NCI-H2029 (cell line): ENCODE data around the gene DNAJB12.
A peak's percentile ranks its signal among the peaks of the same experiment; 100 is the strongest.
"Not testable (repeated sequence)": the region's sequence is repeated elsewhere in the genome, so short reads cannot be mapped to it uniquely, and the experiment has no call there.

Experiments
- DNase-seq: peaks from one replicate; lab custom pipeline; 2025; lab: John Stamatoyannopoulos, UW

The DNAJB12 gene

DNA sequence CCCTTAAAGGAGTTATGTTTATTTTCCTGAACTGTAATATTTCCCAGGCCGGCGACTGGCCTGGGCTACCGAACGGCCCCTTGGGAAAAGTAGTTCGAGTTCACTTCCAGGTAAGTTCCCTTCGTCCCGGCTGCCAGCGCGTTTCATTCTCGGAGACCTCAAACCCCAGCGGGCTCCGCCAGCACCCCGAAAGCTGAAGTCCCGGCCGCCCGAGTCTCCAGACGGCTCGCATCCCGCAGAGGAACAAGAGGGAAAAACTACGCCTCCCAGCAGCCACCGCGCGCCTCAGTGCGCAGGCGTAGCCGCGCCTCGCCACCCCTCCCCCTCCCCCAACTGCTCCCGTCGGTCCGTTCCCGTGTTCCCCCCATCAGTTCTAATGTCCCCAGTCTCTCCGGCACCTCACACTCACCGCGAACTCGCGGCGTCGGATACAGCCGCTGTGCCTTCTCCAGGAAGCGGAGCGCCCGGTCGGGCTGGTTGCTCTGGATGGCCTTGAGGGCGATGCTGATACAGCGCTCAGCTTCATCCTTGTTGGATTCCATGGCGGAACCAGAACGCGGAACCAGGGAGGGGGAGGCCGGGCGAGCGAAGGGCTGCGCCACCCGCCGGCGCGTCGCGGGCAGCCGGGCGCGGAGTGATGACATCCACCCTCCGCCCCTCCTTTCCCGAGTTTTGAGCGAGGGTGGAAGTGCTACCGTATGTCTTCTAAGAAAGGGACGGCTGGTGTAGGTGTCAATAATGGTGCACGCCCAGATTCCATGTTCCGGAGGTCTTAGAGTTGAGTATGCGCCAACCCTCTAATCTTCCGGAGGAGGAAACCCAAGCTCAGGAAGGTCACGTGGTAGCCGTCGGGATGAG lies at the start of gene DNAJB12:
Gene DNAJB12, minus strand, starts transcription at position 564 of the 858 bp plus-strand sequence. Its CDS starts 22 bp downstream, at position 542.
- DNase-seq: peak; percentile 77

DNA sequence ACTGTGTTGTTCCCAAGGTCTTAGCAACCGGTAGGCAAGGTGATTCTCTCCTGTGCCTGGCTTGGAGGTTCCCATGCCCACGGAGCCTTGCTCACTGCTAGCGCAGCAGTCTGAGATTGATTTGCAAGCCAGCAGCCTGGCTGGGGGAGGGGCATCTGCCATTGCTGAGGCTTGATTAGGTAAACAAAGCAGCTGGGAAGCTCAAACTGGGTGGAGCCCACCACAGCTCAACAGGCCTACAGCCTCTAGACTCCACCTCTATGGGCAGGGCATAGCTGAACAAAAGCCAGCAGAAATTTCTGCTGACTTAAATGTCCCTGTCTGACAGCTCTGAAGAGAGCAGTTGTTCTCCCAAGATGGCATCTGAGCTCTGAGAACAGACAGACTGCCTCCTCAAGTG lies 40.9 kb upstream of the DNAJB12 start:
- not testable (repeated sequence) for DNase-seq

DNA sequence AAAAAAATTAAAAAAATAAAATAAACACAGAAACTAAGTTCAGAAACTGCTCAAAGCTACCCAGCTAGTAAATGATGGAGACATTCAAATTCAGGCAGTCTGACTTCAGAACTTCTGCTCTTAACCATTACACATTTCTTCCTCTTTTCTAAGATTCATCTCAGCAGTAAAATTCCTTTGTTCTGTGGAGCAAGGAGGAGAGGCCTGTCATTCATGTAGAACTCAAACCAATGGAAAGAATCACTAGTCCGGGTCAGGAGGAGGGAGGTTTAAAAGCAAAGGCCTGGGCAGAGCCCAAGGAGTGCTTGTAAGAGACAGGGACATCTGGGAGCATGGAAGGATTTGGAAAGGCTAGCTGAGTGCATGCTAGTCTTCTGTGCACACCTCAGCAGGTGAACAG lies 37.9 kb upstream of the DNAJB12 start:
- DNase-seq: no peak

DNA sequence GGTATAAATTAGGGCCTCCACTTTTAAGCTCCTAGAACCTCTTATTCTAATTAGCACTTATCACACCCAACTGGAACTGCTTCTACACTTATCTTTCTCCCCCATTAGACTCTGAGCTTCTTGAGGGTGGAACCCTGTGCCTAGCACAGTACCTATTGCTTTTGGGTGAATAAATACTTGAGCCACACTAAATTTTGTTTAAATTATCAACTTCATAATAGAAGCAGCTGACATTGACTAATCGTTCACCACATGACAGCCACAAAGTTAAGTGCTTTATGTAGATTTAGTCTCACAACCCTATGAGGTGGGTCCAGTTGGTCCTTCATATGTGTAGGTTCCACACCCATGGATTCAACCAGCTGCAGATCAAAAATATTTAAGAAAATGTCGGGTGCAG lies 36.0 kb upstream of the DNAJB12 start:
- no peak for DNase-seq

DNA sequence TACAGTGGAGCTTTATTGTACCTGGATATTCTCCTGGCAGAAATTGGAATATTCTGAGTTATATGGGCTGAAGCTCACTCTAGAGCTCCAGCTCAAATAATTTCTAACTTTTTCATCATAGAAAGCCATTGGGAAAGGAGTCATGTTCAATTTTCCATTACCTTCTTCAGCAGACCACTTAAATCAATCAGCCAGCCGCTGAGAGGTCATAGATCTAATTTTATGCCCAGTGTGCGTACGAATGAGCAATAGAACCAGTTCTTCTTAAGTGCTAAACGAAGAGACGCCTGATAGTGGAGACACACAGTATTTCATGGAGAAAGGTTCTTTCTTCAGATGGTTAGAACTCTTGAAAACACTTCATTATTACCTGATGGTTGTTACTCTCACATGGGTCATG lies 35.0 kb upstream of the DNAJB12 start:
- no peak for DNase-seq

DNA sequence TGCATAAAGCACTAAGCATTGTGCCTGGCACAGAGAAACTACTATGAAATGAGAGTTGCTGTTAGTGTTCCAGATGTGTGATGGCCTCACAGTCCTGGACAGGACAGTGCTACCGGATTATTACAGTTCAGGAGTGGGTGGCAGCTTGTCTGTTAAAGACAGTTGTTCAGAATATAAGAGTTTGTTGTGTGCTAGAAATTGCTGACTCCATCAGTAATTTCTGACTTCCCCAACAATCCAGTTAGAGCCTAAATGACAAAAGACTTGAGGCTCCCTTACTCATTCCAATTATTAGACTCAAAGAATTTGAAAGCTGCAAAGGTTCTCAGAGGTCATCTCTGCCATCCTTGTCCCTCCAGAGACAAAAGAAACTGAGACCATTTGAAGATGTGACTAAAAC lies 34.3 kb upstream of the DNAJB12 start:
- DNase-seq: no peak

DNA sequence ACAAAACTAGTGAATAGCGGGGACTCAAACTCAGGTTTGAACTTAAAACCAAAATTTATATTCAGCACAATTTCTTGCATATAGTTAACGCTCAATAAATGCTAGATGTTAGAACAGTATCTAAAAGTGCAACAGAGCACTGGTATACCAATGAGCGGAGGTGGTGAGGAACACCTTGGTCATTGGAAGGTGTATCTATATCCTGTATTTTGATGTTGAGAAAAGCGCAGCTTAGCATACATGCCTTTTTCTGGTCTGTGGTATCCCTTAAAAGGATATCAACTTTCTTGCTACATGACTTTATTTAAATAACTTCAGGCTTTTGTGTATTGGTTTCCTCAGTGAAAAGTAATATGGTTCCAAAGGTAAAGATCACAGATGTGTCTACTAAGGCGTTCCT lies 33.3 kb upstream of the DNAJB12 start:
- DNase-seq: no peak

DNA sequence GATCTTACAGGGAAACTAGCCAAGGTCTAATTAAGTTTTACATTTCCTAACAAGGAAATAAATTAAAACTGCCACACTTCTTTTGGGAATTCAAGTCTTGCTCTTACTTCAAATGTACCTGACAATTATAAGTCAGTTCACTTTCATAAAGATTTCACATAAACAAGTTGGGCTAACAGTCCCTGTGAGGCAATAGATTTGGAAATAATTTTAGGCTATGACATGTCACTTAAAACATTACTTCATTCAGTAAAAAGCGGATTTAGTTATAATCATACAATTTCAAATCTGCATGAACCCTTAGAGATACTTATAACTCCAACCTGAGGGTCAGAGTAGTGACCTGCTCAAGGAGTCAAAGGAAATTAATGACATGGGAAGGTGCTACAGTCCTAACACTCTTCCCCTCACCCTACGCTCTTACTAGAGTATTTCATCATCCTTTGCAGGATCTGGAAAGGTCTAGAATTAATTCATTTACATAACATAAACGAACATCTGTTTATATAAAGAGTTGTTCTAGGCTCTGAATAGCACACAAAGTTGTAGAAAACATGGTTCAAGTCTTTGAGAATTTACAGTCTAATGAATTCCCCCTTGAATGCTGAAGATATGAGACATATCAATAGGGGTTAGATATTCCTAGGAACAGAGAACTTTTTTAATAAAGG lies 32.3 kb upstream of the DNAJB12 start:
- no peak for DNase-seq

DNA sequence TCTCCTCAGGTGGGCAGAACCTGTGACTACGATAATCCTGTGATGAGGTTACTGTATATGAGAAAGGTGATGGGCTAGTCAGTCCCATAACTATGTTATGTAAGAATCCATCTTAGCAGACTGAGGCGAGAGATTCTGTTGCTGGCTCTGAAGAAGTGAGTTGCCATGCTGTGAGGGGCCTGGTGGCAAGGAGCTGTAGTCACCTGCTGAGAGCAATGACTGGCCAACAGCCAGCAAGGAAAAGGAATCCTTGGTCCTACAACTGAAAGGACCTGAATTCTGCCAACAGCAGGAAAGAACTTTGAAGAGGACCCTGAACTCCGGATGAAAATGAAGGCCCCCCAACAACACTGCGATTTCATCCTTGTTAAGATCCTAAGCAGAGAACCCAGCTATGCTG lies 31.0 kb upstream of the DNAJB12 start:
- no peak for DNase-seq

DNA sequence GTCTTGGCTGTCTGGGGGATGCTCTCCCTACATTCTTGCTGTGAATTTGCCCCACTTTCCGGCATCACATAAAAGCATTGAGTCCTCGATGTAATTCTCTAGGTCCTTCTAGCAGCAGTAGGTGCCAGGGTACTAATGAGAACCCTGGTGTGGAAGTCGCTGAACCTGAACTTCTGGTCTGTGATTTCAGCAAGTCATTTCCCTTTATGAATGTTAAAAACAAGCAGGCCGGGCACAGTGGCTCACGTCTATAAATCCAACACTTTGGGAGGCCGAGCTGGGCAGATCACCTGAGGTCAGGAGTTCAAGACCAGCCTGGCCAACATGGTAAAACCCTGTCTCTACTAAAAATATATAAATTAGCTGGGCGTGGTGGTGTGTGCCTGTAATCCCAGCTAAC lies 30.3 kb upstream of the DNAJB12 start:
- DNase-seq: not testable (repeated sequence)

DNA sequence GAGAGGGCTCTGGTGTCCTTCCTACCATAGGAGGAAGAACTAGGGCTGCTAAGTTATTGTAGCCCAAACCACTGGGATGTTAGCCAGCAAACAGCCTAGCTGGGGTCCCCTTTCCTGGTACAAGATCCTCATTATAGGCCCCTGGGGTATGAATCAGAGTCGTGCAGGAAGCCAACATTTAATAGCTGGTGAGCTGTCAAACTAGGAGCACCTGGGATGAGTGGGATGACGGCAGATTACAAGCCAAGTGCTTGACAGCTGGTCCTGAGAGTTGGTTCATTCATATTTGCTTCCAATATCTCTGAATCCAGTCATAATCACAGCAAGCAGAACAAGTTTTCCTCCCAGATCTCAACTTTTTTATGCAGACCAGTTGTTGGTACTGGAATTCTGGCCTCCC lies 25.1 kb upstream of the DNAJB12 start:
- no peak for DNase-seq

DNA sequence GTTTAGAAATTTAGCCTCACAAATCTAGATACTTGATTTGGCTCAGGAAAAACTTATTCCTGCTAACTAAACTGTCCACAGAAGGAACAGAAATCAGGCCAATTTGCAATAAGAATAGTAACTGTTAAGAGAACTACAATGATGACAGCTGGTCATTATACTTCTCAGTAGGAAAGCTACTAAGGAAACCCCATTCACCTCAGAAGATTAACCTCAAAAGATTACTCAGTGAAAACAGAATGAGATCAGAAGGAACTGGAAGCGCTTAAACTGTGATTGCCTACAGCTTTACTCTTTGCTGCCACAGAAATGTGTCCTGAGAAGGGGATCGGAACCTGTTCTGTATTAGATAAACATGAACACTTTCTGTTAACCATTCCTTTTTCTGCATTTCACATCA lies 24.3 kb upstream of the DNAJB12 start:
- DNase-seq: no peak

DNA sequence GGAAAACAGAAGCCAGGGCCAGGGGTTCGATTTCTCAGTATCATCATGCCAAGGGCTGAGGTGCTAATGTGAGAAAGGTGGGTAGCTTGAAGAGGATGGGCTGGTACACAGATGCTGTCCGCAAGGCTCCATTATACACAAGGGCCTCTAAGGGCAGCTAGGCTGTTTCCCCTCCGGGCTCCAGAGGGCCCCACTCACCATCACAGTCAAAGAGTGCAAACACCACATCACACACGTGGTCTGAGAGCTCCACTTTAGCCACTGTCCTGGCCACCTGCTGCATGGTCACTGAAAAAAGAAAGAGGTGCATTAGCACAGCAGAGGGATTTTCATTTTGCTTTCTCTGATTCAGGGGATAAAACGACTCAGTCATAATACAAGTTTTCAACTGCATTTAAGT lies 20.9 kb upstream of the DNAJB12 start:
- DNase-seq: no peak

DNA sequence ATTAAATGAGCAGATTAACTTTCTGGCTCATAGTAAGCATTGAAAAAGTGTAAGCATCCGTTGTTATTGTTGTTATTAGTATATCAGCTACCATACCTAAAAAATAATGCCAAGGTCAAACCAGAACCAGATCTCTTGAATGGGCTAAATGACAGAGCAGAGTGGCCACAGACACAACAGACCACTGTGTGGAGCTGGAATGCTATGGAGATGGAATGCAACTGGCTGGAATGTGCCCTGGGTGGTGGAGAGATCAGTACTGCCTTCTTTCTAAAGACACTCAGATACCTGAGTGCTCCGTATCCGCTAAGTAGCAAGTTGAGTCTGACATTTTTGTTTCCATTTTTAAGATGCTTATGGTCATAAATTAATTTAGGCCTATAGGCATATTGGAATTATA lies 20.5 kb upstream of the DNAJB12 start:
- no peak for DNase-seq

DNA sequence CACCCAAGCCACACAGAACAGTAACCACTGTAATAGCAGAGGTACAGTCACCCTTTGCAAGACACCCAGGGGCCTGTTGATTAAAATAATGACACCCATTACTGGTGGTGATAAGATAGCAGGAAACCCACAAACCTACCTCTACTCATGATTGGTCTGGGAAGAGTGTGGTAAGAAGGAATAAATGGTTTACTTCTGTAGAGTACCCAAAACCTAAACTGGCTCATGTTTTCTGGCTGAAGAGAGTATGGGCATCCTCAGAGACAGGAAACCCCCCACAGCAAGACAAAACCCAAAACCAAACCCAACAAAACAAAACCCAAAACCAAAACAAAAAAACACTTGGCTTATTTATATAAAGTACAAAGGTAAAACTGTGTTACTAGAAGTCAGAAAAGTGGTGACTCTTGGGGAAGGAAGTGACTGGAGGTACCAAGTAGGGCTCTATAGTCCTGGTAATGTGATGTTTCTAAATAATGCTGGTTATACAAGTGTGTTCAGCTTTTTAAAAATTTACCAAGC lies 15.5 kb upstream of the DNAJB12 start:
- no peak for DNase-seq

DNA sequence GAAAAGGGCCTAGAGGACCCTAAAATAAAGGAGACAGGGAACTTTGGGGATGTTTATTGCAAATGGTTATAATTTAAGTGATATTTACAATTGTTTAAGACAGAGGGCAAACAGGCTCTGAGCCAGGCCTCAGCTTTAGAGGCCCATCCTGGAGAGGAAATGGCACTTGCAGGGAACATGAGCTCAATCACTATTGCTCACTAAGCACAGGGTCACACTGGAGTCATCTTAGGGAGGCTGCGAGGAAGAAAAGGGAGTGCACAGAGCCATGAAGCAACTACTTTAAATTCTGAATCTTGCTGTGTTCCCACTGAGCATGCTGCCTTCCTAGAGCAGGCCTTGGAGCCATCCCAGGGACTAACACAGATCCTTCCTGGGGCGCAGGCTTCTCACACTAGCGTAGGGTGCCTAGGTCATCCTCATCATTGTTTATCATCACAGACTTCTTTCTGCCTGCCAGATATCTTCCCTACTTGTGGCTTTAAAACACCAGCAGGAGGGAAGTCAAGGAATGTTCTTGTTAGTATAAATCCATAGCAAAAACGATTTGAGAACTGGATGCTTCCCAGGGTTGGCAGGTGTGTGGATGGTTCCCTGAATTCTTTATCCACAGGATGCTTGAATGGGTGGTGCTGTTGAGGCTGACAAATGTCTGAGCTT lies 12.7 kb upstream of the DNAJB12 start:
- no peak for DNase-seq

DNA sequence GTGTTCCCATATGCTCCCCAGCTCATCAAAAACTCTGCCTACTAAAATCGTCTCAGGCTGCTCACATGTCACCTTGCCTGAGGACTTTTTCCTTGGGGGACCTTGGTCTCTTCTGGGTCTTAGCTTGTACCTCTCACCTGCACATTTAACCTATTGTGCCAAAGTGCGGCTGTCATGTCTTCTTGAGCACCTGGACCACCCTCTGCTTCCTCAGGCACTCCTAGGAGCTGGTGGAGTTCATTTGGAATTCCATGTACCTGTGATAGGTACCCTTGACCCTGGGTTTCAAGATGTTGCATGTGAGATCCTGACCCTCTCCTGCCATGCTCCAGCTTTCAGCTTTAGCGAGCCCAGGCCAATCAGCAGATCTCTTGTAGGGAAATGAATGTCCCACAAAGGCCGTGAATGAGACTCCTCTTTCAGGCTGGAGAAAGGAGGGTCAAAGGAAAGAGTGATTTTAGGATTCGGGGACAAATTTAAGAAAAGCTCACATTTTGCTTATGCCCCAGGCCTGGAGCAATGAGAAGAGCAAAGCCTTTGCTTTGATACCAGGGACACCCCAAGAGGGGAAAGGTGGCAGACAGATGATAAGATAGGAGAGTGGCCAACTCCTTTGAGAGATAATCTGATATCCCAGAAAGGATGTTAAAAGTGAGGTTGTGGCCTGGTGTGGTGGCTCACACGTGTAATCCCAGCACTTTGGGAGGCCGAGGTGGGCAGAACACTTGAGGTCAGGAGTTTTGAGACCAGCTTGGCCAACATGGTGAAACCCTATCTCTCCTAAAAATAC lies 10.6 kb upstream of the DNAJB12 start:
- no peak for DNase-seq

DNA sequence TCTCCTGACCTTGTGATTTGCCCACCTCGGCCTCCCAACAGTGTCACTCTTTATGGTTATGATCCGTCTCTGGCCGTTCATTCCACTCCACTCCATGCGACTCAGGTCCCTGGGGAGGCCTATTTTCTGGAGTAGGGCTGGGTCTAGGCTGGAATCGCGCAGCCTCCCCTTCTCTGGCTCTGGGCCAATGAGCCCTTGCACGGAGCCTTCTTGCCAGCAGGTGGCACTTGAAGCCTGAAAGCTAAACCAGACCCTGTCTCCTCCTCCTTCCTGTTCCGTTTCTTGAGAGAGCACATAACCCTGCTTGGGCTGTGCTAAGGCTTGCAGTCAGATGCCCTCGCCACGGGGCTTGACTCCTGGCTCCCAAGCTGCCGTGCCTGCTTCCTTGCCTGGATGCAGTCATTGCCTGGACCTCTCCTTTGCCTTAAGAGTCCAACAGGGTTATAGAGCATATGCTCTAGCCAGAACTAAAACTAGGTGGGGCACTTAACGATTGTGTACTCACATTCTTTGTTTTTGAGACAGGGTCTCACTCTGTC lies 9.6 kb upstream of the DNAJB12 start:
- DNase-seq: peak; percentile 60

DNA sequence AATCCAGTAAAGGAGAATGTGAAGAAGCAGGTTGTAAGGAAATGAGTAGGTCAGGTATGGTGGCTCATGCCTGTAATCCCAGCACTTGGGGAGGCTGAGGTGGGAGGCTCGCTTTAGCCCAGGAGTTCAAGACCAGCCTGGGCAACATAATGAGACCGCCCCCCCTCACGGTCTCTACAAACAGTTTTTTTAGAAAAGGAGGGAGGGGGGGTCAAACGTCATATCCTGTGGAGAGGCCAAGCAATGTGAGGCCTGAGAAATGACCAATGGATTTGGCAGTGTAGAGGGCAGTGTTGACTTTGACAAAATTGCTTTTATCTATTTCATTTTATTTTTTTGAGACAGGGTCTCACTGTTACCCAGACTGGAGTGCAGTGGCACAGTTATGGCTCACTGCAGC lies 2.3 kb upstream of the DNAJB12 start:
- no peak for DNase-seq

DNA sequence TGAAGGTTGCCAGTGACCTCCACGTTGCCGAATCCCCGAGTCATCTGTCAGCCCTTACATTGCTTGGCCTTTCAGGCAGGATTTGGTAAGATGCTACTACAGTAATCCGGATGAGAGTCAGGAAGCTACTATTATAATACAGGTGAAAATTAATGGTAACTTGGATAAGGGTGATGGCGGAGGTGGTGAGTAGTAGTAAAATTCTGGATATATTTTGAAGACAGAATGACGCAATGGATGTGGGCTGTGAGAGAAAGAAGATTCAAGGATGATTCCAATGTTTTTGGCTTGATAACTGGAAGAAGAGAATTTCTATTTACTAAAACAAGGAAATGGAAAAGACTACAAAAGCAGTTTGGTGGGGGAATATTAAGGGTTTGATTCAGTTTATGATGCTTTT lies 1.4 kb upstream of the DNAJB12 start:
- no peak for DNase-seq

DNA sequence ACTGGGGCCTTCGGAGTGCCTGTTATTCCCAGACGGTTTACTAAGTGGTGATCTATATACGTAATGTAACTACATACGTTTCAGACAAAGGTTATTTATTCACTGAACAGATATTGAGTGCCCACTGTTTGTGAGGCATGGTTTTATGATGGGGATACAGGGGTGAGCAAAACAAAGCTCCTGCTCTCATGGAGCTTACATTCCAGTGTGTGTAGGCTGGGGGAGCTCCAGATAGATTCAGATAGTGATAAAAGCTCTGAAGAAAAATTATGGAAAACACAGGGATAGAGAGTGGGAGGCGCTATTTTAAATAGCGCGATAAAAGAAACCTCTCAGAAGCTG lies 466 bp upstream of the DNAJB12 start:
- no peak for DNase-seq

DNA sequence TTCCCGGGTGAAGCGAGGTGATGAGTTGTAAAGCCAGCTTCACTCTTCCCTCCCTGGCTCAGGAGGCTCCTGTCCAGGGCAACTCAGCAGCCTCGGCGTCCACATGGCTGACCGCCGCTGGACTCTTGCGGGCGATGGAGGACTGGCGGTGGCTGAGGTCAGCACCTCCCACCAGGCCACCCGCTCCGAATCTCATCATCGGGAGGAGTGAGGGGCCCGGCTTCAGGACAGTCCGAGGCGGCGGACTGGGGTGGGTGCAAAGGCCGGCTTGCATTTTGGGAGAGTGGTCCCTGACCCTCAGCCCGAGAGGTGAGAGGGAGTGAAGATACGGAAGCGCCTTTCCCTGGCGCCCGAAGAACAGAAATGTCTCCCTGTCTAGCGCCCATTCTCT lies 759 bp downstream of the DNAJB12 start:
- no peak for DNase-seq
